Left lobe of liver (tissue), 2 donors: ENCODE results near the gene RLIM. TPM values are rescaled to one million over a fixed set of nuclear protein-coding genes. Genes with fewer than 3 reads are reported as not detected.

ENCODE experiments used
- ATAC-seq: fragments of 200-7000 bp; cut with Tn5 transposase; one replicate; pipeline ENCODE4 v1.9.1; 2020; ENCODE audit warnings: mild to moderate bottlenecking, moderate library complexity
- DNase-seq: peaks from one replicate; pipeline ENCODE4 v3.0.0-alpha.2; 2020; ENCODE audit warnings: low spot score
- total RNA-seq: library from RNA; stranded (reverse); gene quantifications from one replicate; pipeline ENCODE4 v1.2.1, GENCODE V29; 2021
- donor health status: DM: no; HTN: no; CAD: no; lungs with moderate emphysema.
- donor health status: DM: no; HTN: yes; CAD: no.

RLIM gene
- total RNA-seq, 1 donor from 2014 or later: 8.6 TPM

GRCh38 chrX:74536152-74536831, 78.1 kb downstream of the RLIM start:
- DNase-seq (peak; percentile 80), ATAC-seq (peak; percentile 82)

DNA sequence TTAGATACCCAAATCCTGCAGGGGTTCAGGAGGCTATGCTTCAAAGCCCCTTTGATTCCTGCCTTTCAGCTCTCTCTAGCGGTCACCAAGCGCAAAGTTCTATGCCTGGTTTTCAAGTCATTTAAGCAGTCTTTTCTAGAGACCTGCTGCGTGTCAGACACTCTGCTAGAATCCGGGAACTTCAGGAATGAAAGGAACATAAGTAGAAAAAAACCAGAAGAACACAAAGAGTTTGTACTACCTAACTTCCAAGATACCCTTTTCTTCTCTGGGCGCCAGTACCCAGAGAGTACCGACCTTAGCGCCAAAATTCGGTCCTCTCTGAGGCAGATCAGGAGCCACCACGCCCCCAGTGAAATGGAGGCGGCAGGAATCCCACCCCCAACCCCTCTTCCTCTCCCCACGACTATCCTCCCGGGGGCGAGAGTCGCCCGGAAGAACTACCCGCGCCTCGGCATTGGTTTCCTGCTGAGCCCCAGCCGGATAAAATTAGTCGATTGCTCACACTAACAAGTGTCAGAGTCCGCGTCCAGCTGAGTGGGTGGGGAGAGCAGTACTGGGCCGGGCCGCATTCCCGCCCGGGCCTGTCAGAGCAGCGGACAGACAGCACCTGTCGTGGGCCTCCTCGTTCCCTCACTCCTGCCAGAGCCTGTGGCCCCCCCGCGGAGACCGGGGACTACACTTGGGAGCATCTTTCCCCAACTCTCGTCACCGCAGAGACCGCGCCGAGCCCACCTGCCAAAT, 78.8 kb downstream of the RLIM start:
- DNase-seq (peak; percentile 75), ATAC-seq (peak; percentile 82)

Other genes starting within 250 kb of the RLIM start
- 65.6 TPM for gene SLC16A2, start 193.1 kb downstream of the RLIM start, total RNA-seq